Hepatocyte (in vitro differentiated cells): ENCODE data around the gene ACO1. TPM values are rescaled to one million over a fixed set of nuclear protein-coding genes. Genes with fewer than 3 reads are reported as not detected.

ENCODE experiments used
- DNase-seq: peaks from one replicate; pipeline ENCODE4 v3.0.0-alpha.2; 2016; ENCODE audit warnings: low spot score
- H2AFZ ChIP-seq: fragments of 200-600 bp; sonication (generic); 2 replicates; pipeline ENCODE4 v1.6.0; 2016; ENCODE audit warnings: antibody characterized with exemption, mild to moderate bottlenecking
- H3K27ac ChIP-seq: fragments of 200-600 bp; sonication (generic); 2 replicates; pipeline ENCODE4 v1.5.1; 2016; ENCODE audit warnings: mild to moderate bottlenecking
- H3K27me3 ChIP-seq: fragments of 200-600 bp; sonication (generic); 2 replicates; pipeline ENCODE4 v1.6.1; 2016
- H3K36me3 ChIP-seq: fragments of 200-600 bp; sonication (generic); replicated peaks from 2 replicates; pipeline ENCODE4 v1.5.1; 2016; ENCODE audit warnings: low read depth; ENCODE audit not compliant: insufficient read depth
- H3K4me1 ChIP-seq: fragments of 200-600 bp; sonication (generic); 2 replicates; pipeline ENCODE4 v1.5.1; 2016; ENCODE audit warnings: mild to moderate bottlenecking, moderate library complexity; ENCODE audit not compliant: insufficient read depth
- H3K4me2 ChIP-seq: fragments of 200-600 bp; sonication (generic); 2 replicates; pipeline ENCODE4 v1.6.0; 2016
- H3K4me3 ChIP-seq: fragments of 200-600 bp; sonication (generic); 2 replicates; pipeline ENCODE4 v1.5.1; 2016; ENCODE audit warnings: mild to moderate bottlenecking
- H3K79me2 ChIP-seq: fragments of 200-600 bp; sonication (generic); 2 replicates; pipeline ENCODE4 v1.6.0; 2017; ENCODE audit warnings: mild to moderate bottlenecking
- H3K9me2 ChIP-seq: fragments of 200-600 bp; sonication (generic); replicated peaks from 2 replicates; pipeline ENCODE4 v1.6.0; 2017; ENCODE audit warnings: mild to moderate bottlenecking; ENCODE audit not compliant: insufficient read depth
- H3K9me3 ChIP-seq: fragments of 200-600 bp; sonication (generic); 2 replicates; pipeline ENCODE4 v1.5.1; 2016; ENCODE audit warnings: low read depth, mild to moderate bottlenecking
- H4K20me1 ChIP-seq: fragments of 200-600 bp; sonication (generic); 2 replicates; pipeline ENCODE4 v1.6.0; 2016; ENCODE audit warnings: mild to moderate bottlenecking; ENCODE audit not compliant: insufficient read depth, poor library complexity, severe bottlenecking
- CTCF ChIP-seq: fragments of 200-600 bp; sonication (generic); IDR thresholded peaks from 2 replicates; pipeline ENCODE4 v1.5.1; 2016; ENCODE audit warnings: antibody characterized with exemption, mild to moderate bottlenecking; ENCODE audit not compliant: poor library complexity
- EZH2 ChIP-seq: fragments of 200-600 bp; sonication (generic); IDR thresholded peaks from 2 replicates; pipeline ENCODE4 v1.6.1; 2016; ENCODE audit warnings: antibody characterized with exemption, mild to moderate bottlenecking, borderline replicate concordance
- EZH2phosphoT487 ChIP-seq: fragments of 200-600 bp; sonication (generic); IDR thresholded peaks from one replicate; pipeline ENCODE4 v1.6.1; 2018; ENCODE audit warnings: antibody characterized with exemption, mild to moderate bottlenecking, low read depth, moderate library complexity; ENCODE audit not compliant: unreplicated experiment, severe bottlenecking
- WGBS: methylation state at CpG from one replicate; pipeline ENCODE4 v1.1.6; 2016; ENCODE audit warnings: low lambda C conversion rate; ENCODE audit errors: missing lambda C conversion rate; 5-methylcytosine and 5-hydroxymethylcytosine counted together
- polyA plus RNA-seq: library from polyadenylated mRNA; unstranded; fragments of >200 nt; fragmentation: Nextera tagmentation; extraction: Ambion mirVana; gene quantifications from 2 replicates; pipeline ENCODE4 v1.2.1, GENCODE V29; 2016
- total RNA-seq: library from RNA; depleted of rRNA; stranded (reverse); fragments of >200 nt; gene quantifications from 2 replicates; pipeline ENCODE4 v1.2.3, GENCODE V29; 2014

The ACO1 gene
- total and polyA plus RNA-seq, 2 experiments from 2014 or later, result 46.1 to 65.7 TPM

GRCh38 chr9:32455738-32456137 lies 71.3 kb downstream of the ACO1 start:
- no peak for DNase-seq
- TF ChIP-seq EZH2, result no peak
- TF ChIP-seq EZH2phosphoT487, result no peak
- TF ChIP-seq CTCF, result no peak
- no peak overlapping the region for H3K4me3 ChIP-seq

GRCh38 chr9:32456564-32456963 lies 72.1 kb downstream of the ACO1 start:
- H3K36me3 ChIP-seq, result no peaks in the 10 kb centered on the region
- no peaks in the 10 kb centered on the region for H3K27me3 ChIP-seq
- H3K27ac ChIP-seq, result no peak overlapping the region
- H4K20me1 ChIP-seq, result no peaks in the 10 kb centered on the region
- TF ChIP-seq EZH2, result no peak
- no peak for TF ChIP-seq CTCF
- no peak for TF ChIP-seq EZH2phosphoT487
- H3K9me2 ChIP-seq, result no peaks in the 10 kb centered on the region
- no peaks in the 10 kb centered on the region for H3K79me2 ChIP-seq
- no peaks in the 10 kb centered on the region for H3K4me1 ChIP-seq
- WGBS, result 73% methylated on average over 1 of the region's 1 CpG
- no peak overlapping the region for H3K4me3 ChIP-seq
- DNase-seq, result no peak
- H2AFZ ChIP-seq, result no peak overlapping the region
- no peak overlapping the region for H3K4me2 ChIP-seq
- no peaks in the 10 kb centered on the region for H3K9me3 ChIP-seq

More at GRCh38 chr9:32455738-32456137, 71.3 kb downstream of the ACO1 start:
- Histone ChIP-seq H3K4me1 (no peaks in the 10 kb centered on the region), H3K4me2 (no peak overlapping the region), H3K9me2 (no peaks in the 10 kb centered on the region), H2AFZ (no peak overlapping the region), H3K79me2 (no peaks in the 10 kb centered on the region), H4K20me1 (no peaks in the 10 kb centered on the region), H3K27ac (no peak overlapping the region), H3K9me3 (no peaks in the 10 kb centered on the region), H3K27me3 (no peaks in the 10 kb centered on the region), H3K36me3 (no peaks in the 10 kb centered on the region)
- 94% methylated on average over 5 of the region's 5 CpGs for WGBS

- 94% methylated on average over 5 of the region's 5 CpGs for WGBS
Measured at GRCh38 chr9:32463500-32464293, 79.3 kb downstream of the ACO1 start.

More at GRCh38 chr9:32463500-32464293, 79.3 kb downstream of the ACO1 start:
- H3K79me2 ChIP-seq, result no peaks in the 10 kb centered on the region
- no peak overlapping the region for H2AFZ ChIP-seq
- H3K27me3 ChIP-seq, result no peaks in the 10 kb centered on the region
- TF ChIP-seq EZH2, result no peak
- TF ChIP-seq EZH2phosphoT487, result no peak
- no peak for TF ChIP-seq CTCF
- H3K27ac ChIP-seq, result no peak overlapping the region
- DNase-seq, result no peak
- H4K20me1 ChIP-seq, result no peaks in the 10 kb centered on the region
- no peaks in the 10 kb centered on the region for H3K9me2 ChIP-seq
- no peaks in the 10 kb centered on the region for H3K36me3 ChIP-seq
- no peaks in the 10 kb centered on the region for H3K9me3 ChIP-seq
- no peaks in the 10 kb centered on the region for H3K4me1 ChIP-seq
- H3K4me2 ChIP-seq, result no peak overlapping the region
- no peak overlapping the region for H3K4me3 ChIP-seq
